K562 (cell line): ENCODE results near the gene NEK3. TPM values are rescaled to one million over a fixed set of nuclear protein-coding genes. Genes with fewer than 3 reads are reported as not detected.

ENCODE experiments used
- RAD21 ChIP-seq, 2 experiments: fragments of 250-450 bp in 1 of 2; fragments of 450-650 bp in 1 of 2; sonication (Bioruptor Pico) in 1 of 2; formaldehyde crosslinking in 1 of 2; IDR thresholded peaks in 1 of 2; conservative IDR thresholded peaks in 1 of 2; 2 replicates each; pipeline versions ENCODE4 v1.4.0 to v1.8.0; 2020 to 2022; ENCODE audit warnings: mild to moderate bottlenecking in 2 of 2, moderate library complexity in 1 of 2
- ZBTB40 ChIP-seq, 2 experiments: fragments of 450-650 bp in 1 of 2; sonication (generic) in 1 of 2; formaldehyde crosslinking in 1 of 2; IDR thresholded peaks; 2 replicates each; pipeline versions ENCODE4 v1.7.1 to v1.9.0; 2016 to 2022; ENCODE audit warnings: inconsistent platforms in 1 of 2, mild to moderate bottlenecking in 1 of 2, missing genetic modification reagents in 1 of 2
- polyA plus RNA-seq, 8 experiments: library from polyadenylated mRNA; depleted of rRNA in 4 of 8; stranded (reverse) in 5 of 8; unstranded in 3 of 8; fragments of >200 nt; fragmentation: Nextera tagmentation in 2 of 8; fragmentation: Illumina TruSeq in 1 of 8; extraction: Ambion mirVana in 2 of 8; extraction: Trizol in 1 of 8; gene quantifications; 2 replicates each; pipeline versions ENCODE4 v1.2.1 to v1.2.3, GENCODE V29; 2011 to 2014; ENCODE audit warnings: inconsistent platforms in 1 of 8, missing spikeins in 1 of 8
- total RNA-seq, 7 experiments: library from RNA; depleted of rRNA in 6 of 7; stranded (reverse); fragments of >200 nt in 6 of 7; fragmentation: Illumina TruSeq in 2 of 7; extraction: Trizol in 2 of 7; gene quantifications; 2 replicates each; pipeline versions ENCODE4 v1.2.1 to v1.2.3, GENCODE V29; 2011 to 2021; ENCODE audit warnings: low replicate concordance in 1 of 7

The NEK3 gene
- total and polyA plus RNA-seq, 9 of the 15 experiments (the other 6 are each of a cell fraction or from before 2014, with no cell fraction given) = 6.2 to 11.0 (median 9.3) TPM

GRCh38 chr13:52103386-52103785 lies 56.0 kb downstream of the NEK3 start (continued):
- TF ChIP-seq ZBTB40 (IDR thresholded peaks at IDR 0.05) (no peak), ZBTB40 (CRISPR knock-in tag; IDR thresholded peaks at IDR 0.05) (no peak), RAD21 (CRISPR knock-in tag; conservative IDR thresholded peaks at IDR 0.05 in 1 of 2, IDR thresholded peaks at IDR 0.05 in 1 of 2) (no peak)
- TF ChIP-seq, all 486 proteins: peak for 0
